NCI-H146 (cell line): ENCODE measurements around the gene KCNE4.

Experiments used
- DNase-seq: peaks from one replicate; lab custom pipeline; 2025; lab: John Stamatoyannopoulos, UW

The KCNE4 gene

GRCh38 chr2:223051693-223052289 is at the start of gene KCNE4:
Gene KCNE4 (plus strand): TSS chr2:223052190. CDS start chr2:223052831, 641 bp downstream.
- DNase-seq, result no peak

GRCh38 chr2:223003191-223003590 is 48.8 kb upstream of the KCNE4 start:
- no peak for DNase-seq

GRCh38 chr2:223005496-223005895 is 46.5 kb upstream of the KCNE4 start:
- DNase-seq, result no peak

- DNase-seq, result no peak
Observed at GRCh38 chr2:223007531-223007930, 44.5 kb upstream of the KCNE4 start.

GRCh38 chr2:223008162-223008561 is 43.8 kb upstream of the KCNE4 start:
- no peak for DNase-seq

- no peak for DNase-seq
Observed at GRCh38 chr2:223008956-223009355, 43.0 kb upstream of the KCNE4 start.

- no peak for DNase-seq
Observed at GRCh38 chr2:223010641-223011040, 41.3 kb upstream of the KCNE4 start.

- no peak for DNase-seq
Observed at GRCh38 chr2:223012291-223012690, 39.7 kb upstream of the KCNE4 start.

- no peak for DNase-seq
Observed at GRCh38 chr2:223019390-223019930, 32.5 kb upstream of the KCNE4 start.

- no peak for DNase-seq
Observed at GRCh38 chr2:223019987-223020717, 31.8 kb upstream of the KCNE4 start.

- DNase-seq, result peak; percentile 10
Observed at GRCh38 chr2:223020971-223021675, 30.9 kb upstream of the KCNE4 start.

GRCh38 chr2:223026357-223027110 is 25.5 kb upstream of the KCNE4 start:
- peak; percentile 88 for DNase-seq

- no peak for DNase-seq
Observed at GRCh38 chr2:223027442-223027841, 24.5 kb upstream of the KCNE4 start.

- no peak for DNase-seq
Observed at GRCh38 chr2:223029287-223029686, 22.7 kb upstream of the KCNE4 start.

GRCh38 chr2:223032187-223033142 is 19.5 kb upstream of the KCNE4 start:
- DNase-seq, result no peak

GRCh38 chr2:223034221-223034975 is 17.6 kb upstream of the KCNE4 start:
- no peak for DNase-seq

GRCh38 chr2:223036790-223037444 is 15.1 kb upstream of the KCNE4 start:
- no peak for DNase-seq

GRCh38 chr2:223037445-223037800 is 14.6 kb upstream of the KCNE4 start:
- no peak for DNase-seq

- no peak for DNase-seq
Observed at GRCh38 chr2:223039618-223040017, 12.4 kb upstream of the KCNE4 start.

GRCh38 chr2:223040527-223040926 is 11.5 kb upstream of the KCNE4 start:
- no peak for DNase-seq
